Stimulated activated CD4-positive, alpha-beta T cell treated with anti-CD3 and anti-CD28 coated beads, TNF-alpha, amount 100 ng/mL, for 48 hours (primary cell): ENCODE measurements around the gene CCDC73.
"Not testable (repeated sequence)": the region's sequence is repeated elsewhere in the genome, so short reads cannot be mapped to it uniquely, and the experiment has no call there.

Source experiments
- DNase-seq, 3 donors: peaks; one replicate each; pipeline ENCODE4 v3.0.0-alpha.2; 2020; ENCODE audit warnings: low read depth in 3 of 3

Gene CCDC73

DNA sequence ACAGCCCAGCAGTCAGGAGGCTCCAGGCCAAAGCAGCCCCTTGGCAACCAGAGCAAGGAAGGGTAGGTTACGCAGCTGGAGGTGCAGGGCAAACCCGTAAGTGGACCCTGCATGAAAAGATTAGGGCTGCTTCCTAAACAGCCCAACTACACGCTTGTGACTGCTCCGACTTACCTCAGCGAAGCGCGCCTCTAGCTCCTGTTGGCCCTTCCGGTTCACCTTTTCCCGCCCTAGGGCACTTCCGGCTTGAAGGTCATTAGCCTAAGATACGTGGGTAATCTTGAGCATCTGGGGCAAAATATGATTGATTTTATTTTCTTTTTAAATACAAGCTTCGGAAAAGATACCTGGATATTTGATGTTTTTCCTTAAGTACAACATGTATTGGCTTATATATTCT, at the start of gene CCDC73:
Gene CCDC73 (minus strand): TSS at position 224 of the 400 bp plus-strand sequence. CDS start 34,419 bp downstream, outside the sequence.
- DNase-seq, result no peak

DNA sequence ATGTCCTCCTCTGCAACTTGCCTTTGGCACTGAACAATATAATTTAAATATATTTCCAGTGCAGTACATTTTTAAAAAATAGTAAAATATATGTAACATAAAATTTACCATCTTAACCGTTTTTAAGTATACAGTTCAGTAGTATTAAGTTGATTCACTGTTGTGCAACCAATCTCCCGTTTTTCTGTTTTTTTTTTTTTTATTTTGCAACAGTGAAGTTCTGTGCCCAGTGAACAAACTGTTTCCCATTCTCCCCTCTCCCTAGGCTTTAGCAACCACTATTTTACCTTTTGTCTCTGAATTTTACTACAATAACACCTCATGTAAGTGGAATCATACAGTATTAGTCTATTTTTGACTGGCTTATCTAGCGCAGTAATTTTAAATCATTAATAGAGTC, 49.1 kb upstream of the CCDC73 start:
- DNase-seq, result no peak

DNA sequence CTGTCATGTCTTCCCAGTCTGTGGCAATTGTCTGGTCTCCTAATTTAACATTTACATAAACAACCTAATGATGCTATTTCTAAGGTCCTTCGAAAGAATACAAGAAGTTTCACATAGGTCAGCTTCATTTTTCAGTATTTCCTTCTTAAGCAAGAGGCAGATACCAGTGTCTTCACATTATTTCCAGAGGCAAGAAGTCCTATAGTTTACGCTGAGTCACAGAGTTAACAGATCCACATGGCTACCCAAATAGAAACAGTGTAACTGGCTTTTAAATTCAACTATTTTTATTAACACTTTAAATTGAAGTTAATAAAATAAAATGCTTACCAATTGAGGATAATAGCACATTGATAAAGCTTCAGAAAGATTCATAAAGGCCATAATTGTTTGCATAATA, 46.1 kb upstream of the CCDC73 start:
- no peak for DNase-seq

DNA sequence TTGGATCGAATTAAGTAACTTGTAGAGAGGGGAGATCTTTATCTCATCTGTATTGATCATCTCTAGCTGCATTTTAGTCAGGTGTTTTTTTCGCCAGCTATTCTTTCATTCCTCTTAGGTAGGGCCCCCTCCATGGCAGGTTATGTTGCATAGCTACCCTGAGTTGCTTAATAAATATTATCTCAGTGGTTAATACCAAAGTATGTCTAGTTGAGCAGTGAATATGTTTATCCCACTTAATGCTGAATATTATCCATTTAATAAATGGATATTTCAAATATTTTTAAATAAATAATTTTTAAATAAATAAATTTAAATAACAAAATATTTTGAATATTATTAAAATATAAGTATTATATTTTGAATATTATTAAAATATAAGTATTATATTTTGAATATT, 44.8 kb upstream of the CCDC73 start:
- DNase-seq, result no peak

DNA sequence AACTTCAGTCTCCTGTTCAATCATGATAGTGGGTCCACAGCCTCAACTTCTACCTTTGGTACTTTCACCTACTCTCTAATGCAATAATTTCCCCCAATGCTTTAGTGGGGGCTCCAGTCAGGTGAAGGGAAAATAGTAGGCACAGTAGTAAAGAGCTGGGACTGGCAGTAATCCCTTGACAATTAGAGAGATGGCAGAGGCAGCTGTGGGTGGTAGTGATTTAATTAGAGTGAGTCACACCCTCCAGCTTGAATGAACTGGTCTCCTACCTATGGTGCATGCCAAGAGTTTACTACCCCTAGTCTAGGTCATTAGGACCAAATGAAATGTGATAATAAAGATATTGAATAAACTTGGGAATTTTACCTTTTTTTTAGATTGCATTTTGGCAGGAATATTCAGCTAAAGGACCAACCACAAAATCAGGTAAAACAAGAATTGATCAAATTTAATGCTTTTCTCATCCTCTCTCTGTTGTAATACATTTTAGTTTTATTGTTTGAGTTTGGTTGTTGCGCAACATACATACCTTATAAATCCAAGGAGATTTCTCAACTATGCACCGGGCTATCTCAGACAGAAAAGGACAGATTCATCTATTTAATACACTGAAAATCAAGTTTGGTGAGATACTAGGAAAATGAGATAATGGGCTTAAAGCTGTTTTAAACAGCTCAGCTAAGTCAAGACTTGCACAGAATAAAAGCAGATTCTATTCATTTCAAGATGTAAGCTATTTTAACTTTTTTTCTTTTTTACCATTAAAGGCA, 44.2 kb upstream of the CCDC73 start:
- DNase-seq, result no peak

DNA sequence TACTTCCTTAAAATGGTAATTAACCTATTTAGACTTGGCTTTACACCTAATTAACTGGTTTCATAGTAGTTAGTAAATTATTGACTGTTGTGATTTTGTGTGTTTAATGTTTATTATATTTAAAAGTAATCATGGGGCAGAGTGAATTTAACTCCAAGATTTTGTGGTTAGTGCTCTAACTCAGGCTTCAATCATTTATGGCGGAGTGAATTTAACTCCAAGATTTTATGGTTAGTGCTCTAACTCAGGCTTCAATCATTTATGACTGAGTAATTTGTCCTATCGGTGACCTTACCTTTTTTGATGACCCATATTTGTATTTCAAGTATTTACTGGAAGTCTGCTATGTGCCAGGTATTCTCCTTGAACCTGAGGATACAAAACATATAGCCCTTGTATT, 42.5 kb upstream of the CCDC73 start:
- no peak for DNase-seq

DNA sequence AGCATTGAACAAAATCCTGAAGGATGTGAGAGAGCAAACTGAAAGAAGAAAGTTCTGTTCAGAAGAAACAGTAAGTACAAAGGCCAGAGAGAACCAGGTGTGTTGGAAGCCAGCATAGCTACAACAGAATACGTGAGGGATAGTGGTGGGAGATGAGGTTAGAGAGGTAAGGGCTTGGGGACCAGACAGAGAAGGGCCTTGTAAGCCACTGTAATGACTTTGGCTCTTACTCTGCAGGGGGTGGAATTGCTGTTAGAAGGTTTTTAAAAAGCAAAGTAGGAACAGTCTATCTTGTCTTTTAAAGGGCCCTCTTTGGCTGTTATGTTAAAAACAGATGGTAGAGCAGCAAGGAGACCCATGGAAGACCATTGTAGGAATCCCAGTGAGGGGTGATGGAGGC, 39.5 kb upstream of the CCDC73 start:
- DNase-seq, result no peak

DNA sequence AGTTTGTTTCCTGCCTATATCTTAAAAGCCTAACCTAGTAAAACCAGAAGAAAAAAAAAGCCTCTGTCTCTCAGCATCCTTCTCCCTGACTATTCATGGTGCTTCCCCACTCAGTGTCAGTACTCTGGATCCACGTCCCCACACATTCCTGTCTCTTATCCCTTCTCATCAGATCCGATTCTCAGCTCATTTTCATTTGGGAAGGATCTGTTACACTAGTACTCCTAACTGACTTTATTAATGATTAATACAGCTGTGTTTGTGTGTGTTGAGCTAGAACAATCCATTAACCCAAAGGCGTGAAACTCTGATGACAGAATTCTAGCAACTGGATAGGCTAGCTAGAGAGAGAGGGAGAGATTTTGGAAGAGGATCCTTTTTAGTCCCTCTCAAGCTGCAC, 36.8 kb upstream of the CCDC73 start:
- no peak for DNase-seq

DNA sequence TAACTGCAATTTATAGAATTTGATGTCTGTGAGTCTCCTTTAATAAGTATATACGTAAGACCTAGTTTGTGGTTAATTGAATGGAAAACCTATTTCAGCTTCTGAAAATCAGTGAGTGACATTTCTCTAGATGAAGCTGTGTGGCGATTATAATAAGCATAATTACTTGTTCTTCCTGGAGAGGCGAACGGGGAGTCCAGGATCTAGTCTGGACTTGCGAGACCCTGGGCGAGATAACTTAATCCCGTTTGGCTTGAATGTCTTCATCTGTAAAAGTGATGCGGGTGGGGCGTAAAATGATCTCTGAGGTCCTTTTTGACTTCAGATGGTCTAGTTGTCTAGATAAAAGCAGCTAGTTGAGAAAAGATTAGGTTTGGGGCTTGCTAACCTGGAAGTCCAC, 36.3 kb upstream of the CCDC73 start:
- DNase-seq, result no peak

DNA sequence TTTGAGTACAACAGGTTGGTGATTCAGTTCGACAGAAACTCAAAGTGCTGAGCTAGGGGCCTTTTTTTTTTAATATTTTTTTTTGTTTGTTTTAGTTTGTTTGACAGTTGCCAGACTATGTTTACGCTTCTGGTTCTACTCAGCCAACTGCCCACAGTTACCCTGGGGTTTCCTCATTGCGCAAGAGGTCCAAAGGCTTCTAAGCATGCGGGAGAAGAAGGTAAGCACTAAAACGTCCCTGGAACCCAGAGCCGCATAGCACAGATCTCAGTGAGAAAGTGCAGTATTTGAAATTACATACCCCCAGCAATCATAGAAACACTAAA, 35.9 kb upstream of the CCDC73 start:
- DNase-seq, result no peak

DNA sequence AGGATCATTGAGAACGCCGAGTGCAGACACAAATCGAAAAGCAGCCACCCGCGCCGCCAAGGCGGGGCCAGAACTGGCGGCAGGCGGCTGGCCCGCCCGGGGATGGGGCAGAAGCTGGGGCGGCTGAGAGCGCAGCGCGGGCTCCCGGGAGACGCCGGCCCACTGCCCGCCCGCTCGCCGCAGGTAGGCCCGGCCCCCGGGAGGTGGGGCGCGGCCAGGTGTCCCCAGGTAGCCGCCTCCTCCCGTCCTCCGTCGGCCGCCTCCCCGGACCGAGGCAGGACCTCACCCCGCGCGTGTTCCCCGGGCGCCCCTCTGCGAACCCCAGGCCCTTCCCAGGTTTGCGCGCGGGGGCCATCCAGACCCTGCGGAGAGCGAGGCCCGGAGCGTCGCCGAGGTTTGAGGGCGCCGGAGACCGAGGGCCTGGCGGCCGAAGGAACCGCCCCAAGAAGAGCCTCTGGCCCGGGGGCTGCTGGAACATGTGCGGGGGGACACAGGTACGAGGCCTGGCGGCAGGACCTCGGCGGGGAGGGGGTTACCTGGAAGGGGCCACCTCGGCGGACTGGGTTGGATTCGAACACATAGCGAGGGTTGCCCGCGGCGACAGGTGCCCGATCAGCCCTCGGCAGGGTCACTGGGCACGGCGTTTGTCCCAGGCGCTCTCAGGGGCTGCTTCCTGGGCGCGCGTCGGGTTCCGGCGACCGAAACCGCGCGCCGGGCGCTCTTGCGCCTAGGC, 35.4 kb upstream of the CCDC73 start, which contains the start of gene PRRG4:
Gene PRRG4 (plus strand): TSS at position 248 of the 733 bp plus-strand sequence. CDS start 603 bp downstream, outside the sequence.
- peak in 2 of 3 donors; percentile 19 to 52 for DNase-seq

DNA sequence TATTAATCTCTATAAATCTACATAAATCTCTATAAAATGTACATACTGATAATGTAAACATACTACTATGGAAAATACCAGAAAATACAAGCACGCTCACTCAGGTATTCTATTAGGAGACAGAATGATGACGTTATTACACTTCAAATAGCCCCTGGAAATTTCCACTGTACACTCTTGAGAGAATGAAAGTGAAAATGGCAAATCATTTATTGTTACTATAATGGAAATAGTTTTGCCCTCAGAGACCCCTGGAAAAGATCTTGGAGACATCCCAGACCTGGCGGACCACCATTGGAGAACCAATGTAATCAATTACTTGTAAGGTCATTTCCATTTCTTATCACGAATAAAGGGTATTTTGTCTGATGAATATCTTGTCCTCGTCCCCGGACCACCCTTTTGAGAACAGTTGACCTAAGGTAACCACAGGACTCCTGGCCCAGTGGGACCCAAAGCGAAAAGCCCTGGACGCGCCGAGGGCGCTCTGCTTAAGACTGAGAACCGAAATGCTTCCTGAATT, 34.8 kb upstream of the CCDC73 start:
- no peak for DNase-seq

DNA sequence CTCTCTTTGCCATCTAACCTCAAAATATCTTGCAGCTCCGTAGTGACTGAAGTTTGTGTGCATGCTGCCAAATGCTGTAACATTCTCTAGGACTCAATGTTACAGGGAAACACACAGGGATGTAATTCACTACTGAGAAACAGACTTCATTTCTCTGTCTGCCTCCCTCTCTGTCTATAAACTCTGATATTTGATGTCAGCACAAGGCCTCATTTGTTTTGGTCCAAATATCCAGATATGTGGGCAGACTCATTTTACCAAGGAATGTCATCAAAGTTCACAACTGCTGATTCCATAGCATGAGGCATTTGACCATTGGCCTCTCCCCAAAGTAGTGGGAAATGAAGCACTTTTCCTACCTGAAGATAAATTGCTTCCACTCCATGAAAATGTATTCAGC, 32.8 kb upstream of the CCDC73 start:
- no peak for DNase-seq

DNA sequence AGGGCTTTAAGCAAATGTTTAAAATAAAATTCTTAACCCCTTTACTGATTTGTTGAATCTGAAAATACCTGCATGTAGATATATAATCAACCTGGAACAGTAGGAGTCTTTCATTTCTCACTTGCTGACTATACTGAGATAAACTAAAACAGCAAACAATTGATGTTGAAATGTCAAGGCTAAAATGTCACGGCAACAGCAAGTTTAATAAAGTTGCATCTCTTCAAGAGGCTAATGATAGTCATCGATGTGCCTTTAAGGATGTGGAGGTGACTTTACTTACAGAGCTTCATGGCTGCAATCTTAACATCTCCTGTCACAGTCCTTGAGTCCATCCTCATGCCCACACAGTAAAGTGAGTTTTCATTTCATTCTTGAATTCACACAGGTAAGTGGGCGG, 31.7 kb upstream of the CCDC73 start:
- no peak for DNase-seq

DNA sequence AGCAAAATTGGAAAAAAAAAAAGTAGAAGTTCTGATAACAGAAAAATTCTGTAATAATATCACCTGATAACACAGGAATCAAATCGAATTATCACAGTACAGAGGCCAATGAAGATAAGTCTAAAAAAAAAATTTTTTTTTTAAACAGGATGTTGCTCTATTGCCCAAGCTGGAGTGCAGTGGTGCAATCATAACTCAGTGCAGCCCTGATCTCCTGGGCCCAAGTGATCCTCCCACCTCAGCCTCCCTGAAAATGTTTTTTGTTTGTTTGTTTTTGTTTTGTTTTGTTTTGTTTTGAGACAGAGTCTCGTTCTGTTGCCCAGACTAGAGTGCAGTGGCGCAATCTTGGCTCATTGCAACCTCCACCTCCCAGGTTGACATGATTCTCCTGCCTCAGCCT, 29.2 kb upstream of the CCDC73 start:
- DNase-seq, result not testable (repeated sequence)

DNA sequence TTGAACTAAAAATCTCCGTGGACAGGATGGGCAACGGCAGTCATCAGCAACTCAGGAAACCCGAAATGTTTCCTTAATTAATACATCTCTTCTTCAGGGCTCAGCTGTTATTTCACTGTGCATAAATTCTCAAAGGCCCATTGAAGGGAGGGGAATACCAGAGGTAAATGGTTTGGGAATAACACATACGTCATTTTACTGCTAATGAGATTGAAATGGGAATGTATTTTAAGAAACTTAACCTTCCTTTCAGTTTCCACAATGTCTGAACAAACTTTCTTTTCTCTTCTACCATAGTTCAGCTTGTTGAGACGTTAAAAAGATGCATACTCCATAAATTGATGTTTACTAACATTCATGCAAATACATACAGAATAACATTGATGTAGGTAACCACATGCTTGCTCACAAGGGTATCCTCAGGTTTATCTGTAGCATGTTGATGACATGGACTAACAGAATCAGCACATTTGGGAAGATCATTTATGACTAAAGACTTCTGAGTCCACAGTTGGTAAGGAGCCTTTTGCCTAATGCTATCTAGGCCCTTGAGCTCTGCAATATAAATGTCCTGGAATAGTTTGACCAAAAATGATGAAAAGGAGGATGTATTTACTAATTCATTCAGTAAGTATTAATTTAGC, 27.6 kb upstream of the CCDC73 start:
- no peak for DNase-seq

DNA sequence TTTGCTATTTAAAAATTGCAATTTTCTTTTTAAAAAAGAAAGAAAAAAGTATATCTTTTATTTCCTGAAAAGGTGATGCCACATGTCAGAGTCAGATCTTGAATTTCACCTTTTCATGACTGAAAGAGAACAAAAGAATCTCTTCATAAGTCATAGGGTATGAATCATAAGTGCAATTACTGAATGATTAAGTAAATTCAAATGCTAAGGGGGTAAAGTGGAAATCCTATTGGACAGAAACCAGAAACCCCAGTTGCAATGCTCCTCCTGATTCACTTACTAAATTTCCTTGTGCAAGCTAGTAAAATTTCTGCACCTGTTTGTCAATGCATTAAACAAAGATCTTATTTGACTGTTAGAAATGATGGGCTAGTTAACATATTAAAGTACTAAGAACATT, 27.1 kb upstream of the CCDC73 start:
- no peak for DNase-seq

DNA sequence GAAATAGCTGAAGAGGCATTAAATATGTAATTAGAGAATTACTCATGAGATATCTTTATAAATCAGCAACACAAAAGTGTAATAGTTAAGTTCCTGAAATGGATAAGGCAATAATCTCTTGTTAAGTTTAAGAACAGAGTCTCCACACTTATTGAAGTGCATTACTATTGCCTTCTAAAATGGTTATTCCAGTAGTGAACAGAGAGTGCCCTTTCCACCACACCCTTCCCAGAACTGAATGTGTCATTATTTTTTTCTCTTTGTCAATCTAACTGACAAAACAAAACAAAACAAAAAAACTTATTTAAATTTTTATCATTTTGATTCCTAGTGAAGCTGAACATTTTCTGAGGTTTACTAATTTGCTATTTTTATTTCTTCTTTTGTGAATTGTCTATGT, 26.0 kb upstream of the CCDC73 start:
- no peak for DNase-seq

DNA sequence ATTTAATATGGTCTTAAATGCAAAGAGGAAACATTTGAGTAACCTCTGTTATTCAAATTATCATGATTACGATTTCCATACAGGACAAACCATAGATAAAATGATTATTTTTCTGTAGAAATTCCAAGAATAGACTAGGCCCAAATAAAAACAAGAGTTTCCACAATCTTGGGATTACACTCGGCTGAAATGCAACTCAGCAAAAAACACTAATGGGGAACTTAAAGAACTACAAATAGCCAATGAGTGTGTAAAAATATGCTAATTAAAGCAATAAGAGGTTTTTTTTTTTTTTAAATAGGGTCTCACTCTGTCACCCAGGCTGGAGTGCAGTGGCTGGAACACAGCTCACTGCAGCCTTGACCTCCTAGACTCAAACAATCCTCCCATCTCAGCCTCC, 24.7 kb upstream of the CCDC73 start:
- DNase-seq, result no peak

DNA sequence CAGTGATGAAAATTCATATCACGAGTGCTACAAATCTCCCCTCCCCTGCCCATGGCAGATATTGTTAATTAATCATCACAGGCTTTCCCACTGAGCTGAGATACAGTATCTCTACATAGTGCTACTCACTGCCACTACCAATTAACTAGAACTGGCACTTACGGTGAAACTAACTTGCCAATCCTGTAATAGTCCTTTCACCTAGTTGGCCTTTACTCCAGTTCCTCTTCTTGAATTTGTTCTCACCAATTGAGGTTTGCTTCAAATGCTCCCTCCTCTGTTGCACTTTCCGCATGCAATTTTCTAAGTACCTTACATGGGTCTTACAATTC, 23.4 kb upstream of the CCDC73 start:
- DNase-seq, result no peak

DNA sequence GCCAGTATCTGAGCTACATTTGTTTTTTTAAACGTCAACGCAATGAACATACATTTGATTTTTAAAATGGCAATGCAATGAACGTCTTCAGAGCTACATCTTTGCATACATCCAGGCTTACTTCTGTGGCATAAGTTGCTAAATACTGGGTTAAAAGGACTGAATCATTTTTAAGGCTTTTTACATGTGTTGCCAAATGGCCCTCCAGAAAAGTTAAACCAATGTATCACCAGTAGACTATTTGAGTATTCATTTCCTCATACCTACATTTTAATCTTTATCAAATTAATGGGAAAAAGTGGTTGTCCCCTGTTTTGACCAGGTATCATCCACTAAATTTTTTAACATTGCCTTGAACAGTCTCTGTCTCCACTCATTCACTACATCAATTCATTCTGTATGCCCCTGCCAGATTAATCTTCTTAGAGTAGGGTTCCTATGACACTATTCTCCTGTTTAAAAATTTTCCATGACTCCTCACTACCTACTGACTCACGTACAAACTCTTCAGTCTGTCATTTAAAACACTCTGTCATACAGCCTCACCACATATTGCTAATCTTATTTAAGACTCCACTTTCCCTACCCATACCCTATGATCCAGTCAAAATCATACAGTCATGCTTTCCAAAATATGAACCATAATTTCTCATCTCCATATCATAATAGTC, 22.9 kb upstream of the CCDC73 start:
- no peak for DNase-seq

DNA sequence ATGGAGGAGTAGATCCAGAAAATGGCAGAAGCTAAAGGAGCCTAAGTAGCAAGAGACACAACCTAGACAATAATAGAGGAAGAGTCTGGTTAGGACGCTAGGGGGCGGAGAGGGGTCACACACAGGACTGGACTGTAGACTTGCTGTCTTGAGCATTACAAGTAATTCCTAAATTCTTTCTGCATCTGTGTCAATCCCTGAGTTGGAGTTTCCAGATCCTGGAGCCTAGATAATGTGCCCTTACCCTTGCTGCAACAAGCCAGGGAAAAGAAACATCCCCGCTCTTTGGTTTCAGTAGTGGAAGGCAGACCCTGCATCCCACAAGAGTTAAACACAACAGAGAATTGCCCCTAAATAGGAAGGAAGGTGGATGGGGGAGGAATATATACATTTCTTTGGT, 14.9 kb upstream of the CCDC73 start:
- DNase-seq, result peak; percentile 26 to 63 (median 47)
